Midbrain (tissue), 1 donor: ENCODE results near the gene SOX14.

ENCODE experiments used
- DNase-seq: peaks from one replicate; lab custom pipeline; 2025; lab: John Stamatoyannopoulos, UW

The SOX14 gene

DNA sequence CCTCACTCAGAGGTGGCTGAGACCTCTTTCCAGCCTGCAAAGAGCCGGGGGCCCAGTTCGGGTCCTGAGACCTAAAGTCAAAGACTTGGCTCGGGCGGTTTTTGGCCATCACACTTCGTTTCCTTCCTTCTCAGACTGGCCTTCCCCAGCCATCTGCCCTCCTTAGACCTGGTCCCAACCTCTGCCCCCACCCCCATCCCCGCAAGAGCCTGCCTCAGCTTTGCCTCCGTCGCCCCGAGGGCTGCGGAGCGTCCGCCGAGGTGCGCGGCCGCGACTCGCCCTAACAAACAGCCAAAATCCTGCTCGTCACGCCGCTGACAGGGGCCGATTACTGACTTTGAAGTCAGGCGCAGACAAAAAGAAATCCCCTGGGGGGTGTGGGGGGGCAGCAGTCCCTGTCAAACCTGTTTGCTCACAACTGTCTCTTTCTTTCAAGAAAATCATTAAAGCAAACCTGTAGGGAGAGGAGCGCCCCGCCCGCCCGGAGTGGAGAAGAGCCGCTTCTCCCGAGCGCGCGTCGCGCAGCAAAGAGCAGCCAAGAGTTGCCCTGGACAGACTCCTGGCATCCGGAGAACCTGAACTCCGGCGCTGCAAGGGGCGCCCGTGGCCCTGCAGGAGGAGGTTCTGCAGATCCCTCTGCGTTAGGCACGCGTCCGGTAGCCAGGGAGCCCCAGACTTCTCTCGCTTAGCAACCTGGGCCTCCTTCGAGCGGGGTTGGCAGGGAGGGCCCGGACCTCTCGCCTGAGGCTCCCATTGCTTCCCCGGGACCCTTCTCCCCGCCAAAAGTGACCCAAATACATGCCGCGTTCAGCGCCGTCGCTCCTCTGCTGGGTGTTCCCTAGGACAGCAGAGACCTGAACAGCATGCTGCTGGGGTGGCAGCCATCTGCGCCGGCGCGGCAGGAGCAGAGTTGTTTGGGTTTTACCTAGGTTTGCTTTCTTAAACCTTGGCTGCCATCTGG lies 4.5 kb downstream of the SOX14 start:
- DNase-seq = no peak

DNA sequence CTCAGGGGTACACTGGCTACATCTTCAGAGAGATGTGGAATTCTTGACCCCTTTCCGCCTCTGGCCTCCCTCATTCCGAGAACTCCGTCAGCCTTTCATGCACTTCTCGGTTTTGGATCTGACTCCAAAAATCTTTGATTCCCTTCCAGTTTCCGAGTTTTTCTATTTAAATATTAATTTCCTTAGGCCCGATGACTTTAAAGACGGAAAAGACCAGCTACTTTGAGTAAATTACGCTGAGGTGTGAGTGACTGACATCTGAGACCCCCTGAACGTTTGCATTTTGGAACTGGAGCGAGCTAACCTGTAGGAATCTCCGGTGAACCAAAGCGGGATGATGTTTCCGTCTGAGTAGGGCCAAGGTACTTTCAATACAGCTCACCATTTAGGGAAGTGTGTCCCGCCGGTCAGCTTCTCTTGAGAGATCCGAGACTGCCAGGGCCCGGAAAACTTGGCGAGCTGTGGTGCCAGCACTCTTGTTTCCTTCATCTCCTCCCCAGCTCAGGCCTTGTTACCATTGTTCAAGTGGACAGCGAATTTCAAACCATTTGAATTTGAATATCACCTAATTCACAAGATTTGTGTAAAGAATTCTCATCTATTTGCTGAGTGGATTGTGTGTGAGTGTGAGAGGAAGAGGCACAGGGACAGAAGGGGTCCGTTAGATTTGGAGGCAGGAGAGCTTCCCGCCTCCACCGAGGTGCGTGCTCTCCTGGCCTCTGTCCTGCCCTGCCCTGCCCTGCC lies 5.4 kb downstream of the SOX14 start:
- no peak for DNase-seq

DNA sequence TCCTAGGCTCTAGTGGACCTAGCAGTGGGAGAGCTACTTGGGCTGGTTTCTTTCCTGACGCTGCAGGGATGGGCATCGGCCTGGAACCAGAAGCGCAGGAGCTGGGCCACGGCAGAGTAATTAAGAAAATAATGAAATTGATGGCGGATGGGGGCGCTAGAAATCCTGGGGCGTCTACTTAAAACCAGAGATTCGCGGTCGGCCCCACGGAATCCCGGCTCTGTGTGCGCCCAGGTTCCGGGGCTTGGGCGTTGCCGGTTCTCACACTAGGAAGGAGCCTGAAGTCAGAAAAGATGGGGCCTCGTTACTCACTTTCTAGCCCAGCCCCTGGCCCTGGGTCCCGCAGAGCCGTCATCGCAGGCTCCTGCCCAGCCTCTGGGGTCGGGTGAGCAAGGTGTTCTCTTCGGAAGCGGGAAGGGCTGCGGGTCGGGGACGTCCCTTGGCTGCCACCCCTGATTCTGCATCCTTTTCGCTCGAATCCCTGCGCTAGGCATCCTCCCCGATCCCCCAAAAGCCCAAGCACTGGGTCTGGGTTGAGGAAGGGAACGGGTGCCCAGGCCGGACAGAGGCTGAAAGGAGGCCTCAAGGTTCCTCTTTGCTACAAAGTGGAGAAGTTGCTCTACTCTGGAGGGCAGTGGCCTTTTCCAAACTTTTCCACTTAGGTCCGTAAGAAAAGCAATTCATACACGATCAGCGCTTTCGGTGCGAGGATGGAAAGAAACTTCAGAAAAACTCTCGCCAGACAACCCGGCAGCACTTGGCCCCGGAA lies 6.1 kb downstream of the SOX14 start:
- no peak for DNase-seq

DNA sequence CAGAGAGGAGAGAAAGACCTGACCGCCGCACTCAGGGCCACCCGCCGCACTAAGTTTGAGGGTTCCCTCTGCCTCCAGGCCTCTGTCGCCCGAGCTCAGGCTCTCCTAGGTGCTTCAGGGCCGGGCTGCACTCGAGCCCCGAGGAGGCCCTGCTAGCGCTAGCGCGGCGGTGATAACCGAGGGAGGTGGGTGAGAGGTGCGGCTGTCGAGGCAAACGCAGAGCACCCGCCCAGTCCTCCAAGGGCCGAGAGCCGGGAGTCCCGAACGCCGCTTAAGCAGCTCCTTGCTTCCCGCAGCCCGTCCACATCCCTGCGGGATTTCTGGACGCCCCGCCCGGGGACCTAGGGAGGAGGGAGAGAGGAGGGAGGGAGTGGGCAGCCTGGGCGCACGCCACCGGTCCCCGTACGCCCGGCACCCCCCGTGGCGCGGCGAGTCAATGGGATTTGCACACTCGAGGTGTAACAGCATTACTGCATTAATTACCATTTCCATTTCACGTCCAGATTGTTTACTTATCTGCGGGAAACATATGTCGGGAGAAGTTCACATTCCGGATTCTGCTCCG lies 6.8 kb downstream of the SOX14 start:
- no peak for DNase-seq

DNA sequence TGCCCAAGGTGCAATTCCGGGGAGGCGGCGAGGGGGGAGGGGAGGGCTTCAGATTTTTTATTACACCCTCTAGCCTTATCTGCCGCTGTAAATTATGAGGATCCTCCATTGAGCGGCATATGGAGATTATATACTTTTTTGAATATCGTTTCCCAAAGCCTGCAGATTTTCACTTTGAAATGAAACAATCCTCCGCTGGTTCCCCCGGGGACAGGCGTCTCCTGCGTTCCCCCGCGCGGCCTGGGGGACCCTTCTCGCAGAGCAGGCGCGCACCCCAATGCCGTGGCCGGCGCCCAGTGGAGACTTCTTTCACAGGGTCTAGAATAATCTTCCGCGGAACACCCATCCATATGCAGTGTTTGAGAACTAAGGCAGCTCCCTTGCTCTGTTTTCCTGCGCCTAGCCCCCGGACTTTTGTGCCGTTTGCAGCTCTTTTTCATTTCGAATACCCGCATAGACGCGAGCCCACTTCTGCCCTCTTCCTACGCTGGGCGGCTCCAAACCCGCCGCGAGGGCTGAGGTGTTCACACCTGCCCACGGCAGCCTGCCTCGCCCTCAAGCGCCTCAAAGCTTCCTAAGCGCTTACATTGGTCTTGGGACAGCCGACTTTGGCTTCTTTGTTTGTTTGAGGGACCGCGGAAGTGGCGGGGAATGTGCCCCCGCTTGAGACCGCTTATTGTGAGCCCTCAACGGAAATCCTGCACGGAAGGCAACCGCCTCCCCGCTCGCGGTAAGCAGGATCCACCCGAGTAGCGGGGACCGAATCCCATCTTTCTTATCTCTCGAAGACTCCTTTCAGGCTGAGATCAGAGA lies 7.5 kb downstream of the SOX14 start:
- no peak for DNase-seq

DNA sequence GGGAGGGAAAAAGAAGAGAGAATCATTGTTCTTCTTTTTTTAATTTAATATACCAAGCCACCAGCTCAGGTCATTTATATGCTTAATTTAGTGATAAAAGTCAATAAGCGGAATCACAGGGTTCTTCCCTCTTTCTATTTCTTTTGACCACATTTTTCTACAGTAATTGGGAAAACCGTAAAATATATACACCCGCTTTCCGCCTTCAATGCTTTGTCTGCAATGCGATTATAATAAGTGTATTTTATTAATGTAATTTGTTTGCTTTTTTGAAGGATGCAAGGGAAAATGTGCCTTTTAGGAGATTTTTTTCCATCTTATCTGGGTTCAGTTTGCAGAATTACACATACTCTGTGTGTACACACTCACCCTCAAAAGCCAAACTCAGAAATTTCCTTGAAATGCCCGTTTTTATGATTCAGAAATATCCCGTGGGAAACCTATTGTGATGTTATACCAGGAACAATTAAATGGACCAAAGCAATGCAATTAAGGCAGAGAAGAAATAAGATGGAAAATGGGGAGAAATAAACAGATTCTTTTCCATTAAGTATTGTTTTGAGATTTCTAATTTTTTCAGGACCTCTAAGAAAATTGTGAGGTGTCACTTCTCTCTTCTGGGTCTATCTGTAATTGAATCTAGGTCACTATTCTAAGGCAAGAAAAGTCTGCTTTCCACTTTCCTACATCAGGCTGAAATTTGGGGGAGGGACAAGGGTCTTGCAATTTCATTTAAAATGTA lies 8.3 kb downstream of the SOX14 start:
- DNase-seq = no peak

DNA sequence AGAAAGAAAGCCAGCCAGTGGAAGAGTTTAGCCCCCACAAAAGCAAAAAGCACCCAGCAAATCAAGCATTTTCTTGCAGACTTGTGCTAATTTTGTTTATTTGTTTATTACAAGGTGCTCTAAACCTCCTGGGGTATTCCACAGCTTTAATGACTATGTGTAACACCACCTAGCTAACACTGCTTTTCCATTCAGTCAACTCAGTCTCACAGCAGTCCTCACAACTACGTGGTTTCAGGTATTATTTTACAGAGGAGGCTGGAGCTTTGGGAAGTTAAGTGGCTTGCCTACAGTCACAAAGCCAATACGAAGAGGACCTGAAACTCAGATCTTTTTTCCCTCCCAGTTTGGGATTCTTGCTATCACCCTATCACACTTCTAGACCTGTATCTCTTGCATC lies 14.8 kb downstream of the SOX14 start:
- DNase-seq = no peak

DNA sequence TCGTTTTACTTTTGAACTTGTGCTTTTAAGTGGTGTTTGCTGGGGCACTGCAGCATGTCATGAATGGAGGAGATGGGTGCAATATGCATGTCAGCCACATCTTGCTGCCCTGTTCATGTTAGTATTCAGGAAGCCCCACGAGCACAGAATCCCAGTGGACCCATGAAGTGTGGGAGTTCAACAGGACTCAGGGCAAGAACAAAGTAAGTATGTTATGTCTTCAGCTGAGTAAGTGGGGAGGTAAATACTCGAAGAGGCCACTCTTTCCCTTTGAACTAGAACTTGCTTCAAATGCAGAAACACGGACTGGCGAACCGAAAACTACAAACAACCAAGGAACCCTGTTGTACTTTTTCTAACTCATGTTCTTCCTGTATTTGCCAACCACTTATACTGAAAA lies 23.4 kb downstream of the SOX14 start:
- no peak for DNase-seq

DNA sequence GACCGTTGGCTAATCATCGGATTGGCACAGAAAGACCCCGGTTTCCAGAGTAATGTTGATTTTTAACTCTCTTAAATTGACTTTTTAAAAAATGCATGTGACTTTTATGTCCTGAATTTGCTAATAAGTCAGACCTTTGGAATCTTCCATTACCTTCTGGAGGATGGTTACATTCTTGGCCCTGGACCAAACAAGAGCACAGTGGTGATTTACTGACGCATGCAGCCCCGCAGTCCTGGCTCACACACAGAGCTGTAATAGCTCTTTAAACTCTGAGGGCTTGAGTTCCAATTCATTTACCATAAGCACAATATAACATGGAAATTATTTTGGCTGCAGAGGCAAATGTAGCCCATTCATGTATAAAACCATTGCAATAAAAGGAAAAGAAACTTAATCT lies 25.1 kb downstream of the SOX14 start:
- no peak for DNase-seq

DNA sequence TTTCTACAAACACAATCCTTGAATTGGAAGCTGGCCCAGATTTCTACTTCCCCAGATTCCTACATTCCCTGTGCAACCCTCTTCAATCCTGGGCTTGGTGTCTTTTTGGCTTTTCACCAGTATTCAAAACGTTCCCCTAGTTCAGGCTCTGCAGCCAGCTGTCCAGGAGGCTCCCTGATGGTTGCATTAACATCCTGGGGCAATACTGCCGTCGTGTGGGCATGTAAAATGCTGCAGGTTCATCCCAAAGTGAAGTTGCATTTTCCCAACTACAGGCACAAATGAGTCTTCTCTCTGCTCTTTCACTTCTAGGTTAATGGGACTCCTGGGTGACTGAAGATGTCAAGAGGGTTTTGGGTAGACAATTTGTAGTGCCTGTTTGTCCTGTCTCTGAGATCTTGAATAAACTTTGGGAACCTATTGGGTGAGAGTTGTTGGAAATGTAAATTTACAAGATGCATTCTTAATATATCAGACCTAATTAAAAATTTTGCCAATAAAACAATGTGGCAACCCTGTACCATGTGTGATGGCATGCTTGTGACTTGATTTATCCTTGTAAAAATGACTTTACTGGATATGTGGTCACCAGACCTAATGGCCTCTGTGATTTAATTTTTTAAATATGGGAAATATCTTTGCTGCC lies 28.6 kb downstream of the SOX14 start:
- DNase-seq = no peak

DNA sequence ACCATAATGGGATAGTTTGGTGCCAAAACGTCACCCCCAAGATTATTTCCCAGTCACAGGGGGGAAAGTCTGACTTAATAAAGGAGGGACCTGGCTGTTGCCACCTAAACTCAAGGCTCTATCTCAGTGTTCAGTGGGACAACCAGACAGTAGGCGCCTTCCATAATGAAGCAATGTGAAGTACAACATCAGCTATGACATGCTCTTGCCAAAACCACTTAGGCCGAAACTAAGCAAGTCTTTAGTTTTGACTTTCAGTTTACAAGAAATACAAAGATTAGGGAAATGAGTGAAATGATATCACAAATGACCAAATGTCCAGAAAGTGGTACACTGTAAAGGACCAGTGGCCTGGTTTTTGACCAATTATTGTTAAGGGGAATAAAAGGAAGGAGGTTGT lies 32.9 kb downstream of the SOX14 start:
- no peak for DNase-seq

DNA sequence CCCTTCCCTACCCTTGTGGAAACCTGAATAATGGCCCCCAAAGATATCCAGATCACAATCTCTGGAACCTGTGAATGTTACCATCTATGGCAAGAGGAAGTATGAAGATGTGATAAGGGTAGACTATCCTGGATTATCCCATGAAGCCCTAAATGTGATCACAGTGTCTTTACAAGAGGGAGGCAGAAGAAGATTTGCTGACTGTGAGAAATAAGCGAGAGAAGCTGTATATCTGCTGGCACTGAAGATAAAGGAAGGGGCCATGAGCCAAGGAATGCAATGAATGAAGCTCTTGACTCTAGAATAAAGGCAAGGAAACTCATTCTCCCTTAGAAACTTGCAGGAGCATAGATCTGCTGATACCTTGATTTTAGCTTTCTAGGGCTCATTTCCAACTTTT lies 39.1 kb downstream of the SOX14 start:
- no peak for DNase-seq

DNA sequence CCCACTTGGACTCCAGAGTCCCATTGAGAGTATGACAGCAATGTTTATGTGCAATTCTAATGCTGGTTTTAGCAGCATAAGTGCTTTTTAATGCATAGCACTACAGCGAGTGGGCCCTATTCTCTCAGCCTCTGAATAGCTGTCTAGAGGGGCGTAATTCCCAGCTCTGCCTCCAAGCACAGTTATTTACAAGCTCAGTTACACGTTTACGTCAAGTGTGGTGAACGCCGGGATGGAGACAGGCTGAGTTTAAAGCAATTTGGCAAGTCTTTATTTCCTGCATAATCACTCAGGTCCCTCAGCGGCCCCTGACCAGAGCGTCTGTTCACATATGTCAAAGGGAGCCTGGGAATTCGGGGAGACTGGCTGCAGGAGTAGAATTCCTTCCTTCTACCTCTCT lies 43.9 kb downstream of the SOX14 start:
- DNase-seq = no peak

DNA sequence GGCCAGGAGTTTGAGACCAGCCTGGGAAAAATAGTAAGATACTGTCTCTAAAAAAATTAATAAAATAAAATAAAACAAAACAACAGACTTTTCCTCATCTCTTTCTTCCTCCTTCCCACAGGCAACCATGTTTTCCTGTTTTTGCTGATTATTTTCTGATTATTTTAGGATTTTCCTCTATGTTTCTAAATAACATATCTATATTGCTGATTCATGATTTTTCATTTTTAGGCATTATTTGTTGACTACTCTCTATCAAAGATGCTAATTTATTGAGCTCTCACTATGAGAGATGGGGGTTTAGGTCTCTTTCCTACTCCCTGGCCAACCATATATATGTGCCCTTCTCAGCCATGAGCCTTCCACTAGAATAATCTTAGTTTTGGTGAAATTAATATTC lies 45.4 kb downstream of the SOX14 start:
- no peak for DNase-seq

DNA sequence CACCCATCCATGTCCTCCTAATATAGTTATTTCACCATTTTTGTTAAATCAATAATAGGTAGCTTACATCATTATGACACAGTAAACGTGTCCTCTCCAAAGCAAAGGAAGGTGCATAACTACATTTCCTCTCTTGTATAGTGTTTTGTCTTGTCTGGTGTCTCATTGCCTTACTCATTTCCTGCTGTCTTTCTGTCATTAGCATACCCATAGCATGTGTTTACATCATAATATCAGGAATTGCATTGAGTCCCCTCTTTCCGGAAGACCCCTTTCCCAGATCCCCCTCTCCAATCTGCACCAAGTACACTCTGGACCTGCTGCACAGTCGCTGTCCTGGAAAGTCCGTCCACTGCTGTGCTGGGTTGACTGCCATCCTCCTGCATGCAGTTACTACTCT lies 47.9 kb downstream of the SOX14 start:
- DNase-seq = no peak

DNA sequence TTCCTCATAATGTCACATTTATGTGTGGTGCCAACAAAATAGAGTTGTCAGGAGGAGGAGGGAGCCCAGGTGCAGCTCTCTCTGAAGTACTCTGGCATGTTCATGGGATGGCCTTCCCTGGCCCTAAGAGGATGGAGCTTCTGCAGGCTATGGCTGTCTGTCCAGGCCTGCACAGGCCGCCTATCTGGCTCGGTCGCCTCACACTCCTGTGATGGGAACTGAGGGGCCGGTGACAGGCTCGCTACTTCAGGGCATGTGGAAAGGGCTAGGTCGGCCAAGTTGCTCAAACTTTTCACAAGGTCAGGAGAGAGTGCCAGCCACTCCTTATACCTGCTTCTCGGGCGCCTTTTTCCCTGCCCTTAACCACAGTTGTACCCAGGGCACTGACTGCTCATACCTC lies 51.1 kb downstream of the SOX14 start:
- no peak for DNase-seq
